ENCODE data around the gene ETS1.

ETS1 gene

DNA sequence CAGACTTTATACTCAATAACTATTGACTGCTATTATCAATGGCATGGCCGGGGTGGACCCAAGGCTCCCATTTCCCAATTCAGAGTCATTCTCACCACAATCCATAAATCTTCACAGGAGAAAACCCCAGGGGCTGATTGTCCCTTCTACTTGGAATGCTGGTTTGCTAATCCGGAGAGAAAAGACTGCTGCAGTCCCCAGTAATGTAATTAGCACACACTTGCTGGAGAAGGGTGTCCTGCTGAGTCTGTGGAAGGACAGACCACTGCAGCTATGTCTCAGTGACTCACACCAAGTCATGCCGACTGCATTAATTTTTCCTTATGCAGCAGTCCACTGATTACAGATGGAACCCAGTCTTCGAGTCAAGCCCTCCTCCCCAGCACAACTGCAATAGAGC is 5.9 kb upstream of the ETS1 start:
- DNase-seq: peak; percentile 79

GRCh38 chr11:128592454-128592853 is 5.1 kb upstream of the ETS1 start:
- DNase-seq: no peak

DNA sequence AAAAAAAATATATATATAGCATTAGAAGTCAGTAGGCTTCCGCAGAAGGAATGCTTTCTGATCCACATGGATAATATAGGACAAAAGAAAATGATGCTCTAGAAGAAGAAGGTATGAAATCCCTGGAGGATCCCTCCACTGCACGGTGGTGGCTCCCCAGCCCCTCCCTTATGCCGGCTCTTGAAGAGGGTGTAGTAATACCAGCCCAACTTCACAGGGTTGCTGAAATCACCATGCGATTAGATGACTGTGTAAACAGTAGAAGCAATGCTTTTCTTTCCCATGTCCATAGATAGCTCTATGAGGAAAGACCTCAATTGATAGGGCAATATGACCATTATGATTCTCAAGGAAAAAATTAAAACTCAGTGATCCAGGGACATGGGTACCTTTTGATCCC is 3.2 kb upstream of the ETS1 start:
- DNase-seq: no peak

DNA sequence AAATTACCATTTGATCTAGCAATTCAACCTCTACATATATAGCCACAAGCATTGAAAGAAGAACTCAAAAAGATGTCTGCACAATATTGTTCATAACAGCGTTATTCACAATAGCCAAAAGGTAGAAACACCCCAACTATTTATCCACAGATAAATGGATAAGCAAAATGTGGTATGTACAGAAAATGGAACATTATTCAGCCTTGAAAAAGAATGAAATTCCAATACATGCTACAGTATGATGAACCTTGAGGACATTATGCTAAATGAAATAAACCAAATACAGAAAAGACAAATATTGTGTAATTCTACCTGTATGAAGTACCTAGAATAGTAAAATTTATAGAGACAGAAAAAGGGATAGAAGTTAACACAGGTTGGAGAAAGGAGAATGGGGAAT is 2.6 kb upstream of the ETS1 start:
- no peak for DNase-seq

GRCh38 chr11:128588093-128588492 is 735 bp upstream of the ETS1 start:
- no peak for DNase-seq

- DNase-seq: no peak
These were observed 669 bp downstream of the ETS1 start for GRCh38 chr11:128586689-128587088.

GRCh38 chr11:128585498-128586238 is 1.7 kb downstream of the ETS1 start:
- no peak for DNase-seq

DNA sequence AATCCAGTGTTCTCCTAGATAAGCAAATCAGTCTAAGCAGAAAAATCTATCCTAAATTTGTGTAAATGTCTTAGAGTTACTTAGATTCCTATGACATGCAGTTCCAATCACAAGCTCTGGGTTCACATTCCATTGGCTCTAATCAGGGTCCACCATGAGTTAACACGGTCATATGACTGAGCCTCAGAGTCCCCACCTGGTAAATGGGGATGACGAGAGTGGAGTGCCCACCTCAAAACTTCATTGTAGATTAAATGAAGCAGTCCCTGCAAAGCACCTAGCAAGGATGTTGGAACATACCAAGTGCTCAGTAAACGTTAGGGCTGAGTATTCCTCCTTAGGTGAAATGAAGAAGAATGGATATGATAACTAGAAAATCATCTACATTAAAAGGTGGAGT is 3.1 kb downstream of the ETS1 start:
- no peak for DNase-seq

- peak; percentile 92 for DNase-seq
These were observed 4.6 kb downstream of the ETS1 start for GRCh38 chr11:128582496-128583366.

DNA sequence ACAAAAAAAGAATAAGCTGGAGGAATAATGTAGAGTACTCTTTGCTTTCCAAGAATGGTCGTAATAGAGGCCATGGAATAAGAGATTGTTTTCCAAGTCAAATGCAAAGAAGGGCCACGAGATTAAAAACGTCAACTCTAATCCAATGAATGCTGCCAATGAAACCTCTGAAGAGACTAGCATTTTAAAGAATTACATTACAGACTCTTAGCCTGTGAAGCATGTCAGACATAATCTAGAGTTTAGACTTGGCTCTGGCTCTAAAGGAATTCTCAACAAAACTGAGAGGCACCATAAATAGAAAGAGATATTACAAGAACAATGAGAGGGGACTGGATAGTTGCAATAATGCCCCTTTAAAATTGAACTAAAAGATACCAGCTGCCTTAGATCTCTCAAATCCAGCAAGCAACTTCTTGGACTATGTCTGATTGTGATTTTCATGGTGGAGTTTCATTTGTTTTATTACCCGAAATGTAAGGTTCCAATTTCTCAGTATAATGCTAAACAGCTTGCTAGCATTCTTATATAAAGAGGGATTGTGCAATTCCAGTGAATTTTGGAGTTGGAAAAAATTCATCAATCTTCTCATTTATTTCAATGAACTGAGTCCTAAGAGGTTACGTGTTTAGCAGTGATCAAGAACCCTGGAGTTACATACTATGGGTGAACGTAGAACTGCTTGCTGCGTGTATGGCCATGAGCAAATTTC is 5.6 kb downstream of the ETS1 start:
- peak; percentile 48 for DNase-seq

DNA sequence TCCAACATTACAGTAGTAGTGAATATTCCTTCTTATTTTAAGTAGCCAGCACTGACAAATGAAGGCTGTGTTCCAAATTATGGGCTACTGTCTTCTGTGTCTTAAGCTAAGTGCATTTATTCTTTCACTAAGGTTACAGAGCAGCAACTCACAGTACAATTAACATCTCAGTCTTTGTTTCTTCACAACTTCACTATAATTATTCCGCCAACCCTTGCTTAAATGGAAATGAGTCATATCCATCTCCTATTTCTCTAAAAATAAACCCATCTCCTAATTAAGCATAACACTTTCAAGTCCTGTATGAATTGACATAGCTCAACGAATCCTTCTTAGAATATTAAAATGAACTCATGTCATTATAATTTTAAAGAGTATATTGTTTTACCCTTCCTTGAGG is 6.7 kb downstream of the ETS1 start:
- no peak for DNase-seq

GRCh38 chr11:128579798-128580504 is 7.4 kb downstream of the ETS1 start:
- DNase-seq: no peak

GRCh38 chr11:128576555-128576954 is 10.8 kb downstream of the ETS1 start:
- DNase-seq: no peak

- no peak for DNase-seq
These were observed 11.4 kb downstream of the ETS1 start for GRCh38 chr11:128575961-128576350.

- DNase-seq: no peak
These were observed 12.0 kb downstream of the ETS1 start for GRCh38 chr11:128575174-128575960.

DNA sequence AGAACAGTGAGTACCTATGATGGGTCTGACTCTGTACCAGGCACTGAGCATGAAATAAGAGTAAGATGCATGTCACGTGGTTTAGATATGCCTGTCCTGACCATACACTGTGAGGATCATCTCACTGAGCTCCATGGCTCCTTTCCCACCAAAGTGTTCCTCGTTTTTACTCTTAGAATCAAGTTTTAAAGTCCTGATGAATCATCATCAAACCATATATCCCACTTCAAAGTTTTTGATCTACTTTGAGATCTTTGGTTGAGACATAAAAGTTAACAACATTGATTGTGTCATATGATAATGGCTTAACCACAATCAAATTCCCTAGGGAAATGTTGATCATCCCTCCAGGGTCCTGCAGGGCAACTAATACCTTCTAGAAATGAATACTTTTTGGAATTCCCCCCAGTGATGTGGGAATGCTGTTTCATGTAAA is 12.8 kb downstream of the ETS1 start:
- DNase-seq: peak; percentile 41

GRCh38 chr11:128573638-128574037 is 13.7 kb downstream of the ETS1 start:
- no peak for DNase-seq

DNA sequence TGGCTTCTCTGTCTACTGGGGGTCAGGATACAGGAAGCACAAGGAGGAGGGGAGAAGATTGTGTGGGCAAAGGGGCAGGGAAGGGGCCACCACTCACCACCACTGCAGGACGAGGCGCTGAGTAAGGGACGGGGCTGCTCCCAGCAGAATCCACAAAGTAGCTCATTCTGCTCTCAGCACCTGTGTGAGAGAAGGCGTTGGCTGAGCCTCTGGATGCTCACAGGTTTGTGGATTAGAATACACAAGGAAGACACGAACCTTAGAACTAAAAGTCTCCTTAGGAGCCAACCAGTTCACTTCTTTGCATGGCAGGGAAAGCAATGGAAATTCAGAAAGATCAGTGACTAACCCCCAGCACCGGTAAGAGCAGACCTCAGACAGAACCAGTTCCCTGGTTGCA is 14.4 kb downstream of the ETS1 start:
- DNase-seq: no peak

DNA sequence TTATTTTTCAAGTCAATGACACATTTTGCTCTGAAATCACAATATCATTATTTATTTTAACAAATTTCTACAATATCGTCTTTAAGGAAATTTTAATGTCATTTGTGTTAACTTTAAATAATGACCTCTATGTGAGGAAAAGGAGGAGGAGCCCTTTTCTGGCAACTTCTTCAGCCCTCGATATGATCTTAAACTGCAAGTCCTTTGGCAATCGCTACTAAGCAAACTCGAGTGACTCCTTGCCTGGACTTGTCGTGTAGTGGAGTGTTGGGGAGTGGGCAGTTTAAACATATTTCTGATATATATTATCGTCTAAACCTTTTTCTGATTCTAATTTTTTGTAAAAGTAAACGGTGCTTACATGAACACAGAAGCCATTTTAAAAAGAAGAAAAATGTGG is 16.7 kb downstream of the ETS1 start:
- DNase-seq: no peak

DNA sequence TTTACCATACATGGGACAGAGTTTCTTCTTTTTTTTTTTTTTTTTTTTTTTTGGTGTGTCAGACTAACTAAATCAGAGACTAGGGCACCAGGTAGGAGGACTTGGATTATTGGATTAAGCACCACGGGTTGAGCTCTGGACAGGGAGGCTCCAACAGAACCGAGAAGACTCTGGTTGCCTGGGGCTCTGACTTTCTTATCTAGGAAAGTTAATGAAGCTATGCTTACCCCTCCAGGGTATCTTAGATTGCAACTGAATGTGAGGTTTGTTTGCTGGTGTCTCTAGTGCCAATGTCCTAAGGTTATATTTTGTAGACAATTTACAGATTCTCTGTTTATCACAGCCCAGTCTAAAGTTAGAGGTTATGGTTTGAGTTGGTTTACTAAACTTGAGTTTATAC is 18.1 kb downstream of the ETS1 start:
- no peak for DNase-seq

GRCh38 chr11:128568166-128568778 is 19.1 kb downstream of the ETS1 start:
- no peak for DNase-seq

Data from fibroblast of skin of abdomen (primary cell).